Measurements from ENCODE around the gene GPX4.
A peak's percentile ranks its signal among the peaks of the same experiment; 100 is the strongest.

Gene GPX4, protein sequence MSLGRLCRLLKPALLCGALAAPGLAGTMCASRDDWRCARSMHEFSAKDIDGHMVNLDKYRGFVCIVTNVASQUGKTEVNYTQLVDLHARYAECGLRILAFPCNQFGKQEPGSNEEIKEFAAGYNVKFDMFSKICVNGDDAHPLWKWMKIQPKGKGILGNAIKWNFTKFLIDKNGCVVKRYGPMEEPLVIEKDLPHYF

DNA sequence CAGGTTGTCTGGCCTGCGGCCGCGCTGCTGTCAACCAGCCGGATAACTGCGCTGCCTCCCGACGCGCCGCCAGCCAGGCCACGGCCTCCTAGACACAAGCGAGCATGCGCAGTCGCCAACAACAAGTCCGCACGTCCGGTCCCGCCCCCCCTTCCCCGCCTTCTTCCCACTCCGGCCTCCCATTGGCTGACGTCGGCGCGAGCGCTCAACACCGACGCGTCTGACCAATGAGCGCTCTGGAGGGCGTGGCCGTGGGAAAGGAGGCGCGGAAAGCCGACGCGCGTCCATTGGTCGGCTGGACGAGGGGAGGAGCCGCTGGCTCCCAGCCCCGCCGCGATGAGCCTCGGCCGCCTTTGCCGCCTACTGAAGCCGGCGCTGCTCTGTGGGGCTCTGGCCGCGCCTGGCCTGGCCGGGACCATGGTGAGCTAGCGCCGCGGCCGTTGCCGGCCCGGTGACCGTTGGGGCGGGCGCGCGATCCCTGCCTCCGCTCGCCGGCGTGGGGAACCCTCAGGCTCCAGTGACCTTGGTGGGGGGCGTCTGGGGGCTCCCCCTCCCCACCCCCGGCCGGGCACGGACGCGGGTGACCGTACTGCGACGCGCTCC lies at the start of gene GPX4:
Gene GPX4, plus strand, starts transcription at position 287 of the 603 bp plus-strand sequence. Its CDS starts 50 bp downstream, at position 337.
- DNase-seq: peak; percentile 99
- CTCF ChIA-PET: no interaction called here
- Mint-ChIP-seq H3K4me3 (peak within 1 kb of the TSS; percentile 73), H3K36me3 (peaks cover 10% of the 10 kb centered on the region), H3K27ac (peak within 1 kb of the TSS; percentile 95), H3K4me1 (peaks cover 62% of the 10 kb centered on the region), H3K27me3 (no peaks in the 10 kb centered on the region), H3K9me3 (peaks cover 8% of the 10 kb centered on the region)

DNA sequence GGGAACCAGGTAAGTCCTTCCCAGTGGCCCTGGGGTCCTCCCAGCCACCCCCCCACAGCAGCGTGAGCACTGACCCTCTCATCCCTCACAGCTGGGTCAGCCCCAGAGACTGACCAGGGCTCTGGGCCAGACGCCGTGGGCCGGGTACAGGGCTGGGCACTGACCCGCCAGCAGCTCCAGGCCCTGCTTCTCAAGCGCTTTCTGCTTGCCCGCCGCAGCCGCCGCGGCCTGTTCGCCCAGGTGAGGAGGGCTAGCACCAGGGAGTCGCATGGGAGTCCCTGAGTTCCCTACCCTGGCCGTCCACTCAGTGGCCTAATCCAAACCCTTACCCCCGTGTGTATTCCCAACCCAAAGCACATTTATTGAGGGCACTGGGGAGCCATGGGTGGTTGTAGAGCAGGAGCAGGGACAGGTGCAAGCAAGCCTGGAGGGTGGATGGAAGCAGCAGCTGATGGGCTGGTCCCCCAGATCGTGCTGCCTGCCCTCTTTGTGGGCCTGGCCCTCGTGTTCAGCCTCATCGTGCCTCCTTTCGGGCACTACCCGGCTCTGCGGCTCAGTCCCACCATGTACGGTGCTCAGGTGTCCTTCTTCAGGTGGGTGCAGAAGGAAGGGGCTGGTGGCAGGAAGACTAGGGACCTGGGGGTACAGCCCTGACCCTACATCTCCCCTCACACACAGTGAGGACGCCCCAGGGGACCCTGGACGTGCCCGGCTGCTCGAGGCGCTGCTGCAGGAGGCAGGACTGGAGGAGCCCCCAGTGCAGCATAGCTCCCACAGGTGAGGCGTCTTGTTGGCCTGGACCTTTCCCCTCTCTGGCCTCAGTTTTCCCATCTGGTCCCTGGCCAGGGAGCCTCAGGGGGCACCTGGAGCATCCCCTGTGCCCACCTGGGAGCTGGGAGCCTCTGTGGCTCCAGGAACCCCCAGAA lies 49.4 kb upstream of the GPX4 start:
- DNase-seq: no peak
- CTCF ChIA-PET: interaction anchor here (1.4 kb wide), 1 partner anchor 140 kb away, joined by 3 read pairs; no protein-coding TSS in a partner anchor
- Mint-ChIP-seq H3K4me1 (peaks cover 36% of the 10 kb centered on the region), H3K9me3 (peaks cover 3% of the 10 kb centered on the region), H3K27me3 (no peaks in the 10 kb centered on the region), H3K4me3 (no peak overlapping the region), H3K36me3 (peaks cover 33% of the 10 kb centered on the region), H3K27ac (no peak overlapping the region)

DNA sequence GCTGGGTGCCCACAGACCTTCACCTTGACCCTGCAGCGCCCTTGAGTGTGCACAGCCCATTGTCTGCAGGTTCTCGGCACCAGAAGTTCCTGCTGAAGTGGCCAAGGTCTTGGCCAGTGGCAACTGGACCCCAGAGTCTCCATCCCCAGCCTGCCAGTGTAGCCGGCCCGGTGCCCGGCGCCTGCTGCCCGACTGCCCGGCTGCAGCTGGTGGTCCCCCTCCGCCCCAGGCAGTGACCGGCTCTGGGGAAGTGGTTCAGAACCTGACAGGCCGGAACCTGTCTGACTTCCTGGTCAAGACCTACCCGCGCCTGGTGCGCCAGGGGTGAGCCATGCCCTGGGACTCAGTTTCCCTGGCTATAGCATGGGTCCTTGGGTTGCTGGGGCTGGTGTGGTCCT lies 48.8 kb upstream of the GPX4 start:
- peaks cover 3% of the 10 kb centered on the region for H3K9me3 Mint-ChIP-seq
- no peak overlapping the region for H3K4me3 Mint-ChIP-seq
- H3K36me3 Mint-ChIP-seq: peaks cover 33% of the 10 kb centered on the region
- peaks cover 36% of the 10 kb centered on the region for H3K4me1 Mint-ChIP-seq
- H3K27ac Mint-ChIP-seq: no peak overlapping the region
- CTCF ChIA-PET: no interaction called here
- DNase-seq: no peak
- H3K27me3 Mint-ChIP-seq: no peaks in the 10 kb centered on the region

DNA sequence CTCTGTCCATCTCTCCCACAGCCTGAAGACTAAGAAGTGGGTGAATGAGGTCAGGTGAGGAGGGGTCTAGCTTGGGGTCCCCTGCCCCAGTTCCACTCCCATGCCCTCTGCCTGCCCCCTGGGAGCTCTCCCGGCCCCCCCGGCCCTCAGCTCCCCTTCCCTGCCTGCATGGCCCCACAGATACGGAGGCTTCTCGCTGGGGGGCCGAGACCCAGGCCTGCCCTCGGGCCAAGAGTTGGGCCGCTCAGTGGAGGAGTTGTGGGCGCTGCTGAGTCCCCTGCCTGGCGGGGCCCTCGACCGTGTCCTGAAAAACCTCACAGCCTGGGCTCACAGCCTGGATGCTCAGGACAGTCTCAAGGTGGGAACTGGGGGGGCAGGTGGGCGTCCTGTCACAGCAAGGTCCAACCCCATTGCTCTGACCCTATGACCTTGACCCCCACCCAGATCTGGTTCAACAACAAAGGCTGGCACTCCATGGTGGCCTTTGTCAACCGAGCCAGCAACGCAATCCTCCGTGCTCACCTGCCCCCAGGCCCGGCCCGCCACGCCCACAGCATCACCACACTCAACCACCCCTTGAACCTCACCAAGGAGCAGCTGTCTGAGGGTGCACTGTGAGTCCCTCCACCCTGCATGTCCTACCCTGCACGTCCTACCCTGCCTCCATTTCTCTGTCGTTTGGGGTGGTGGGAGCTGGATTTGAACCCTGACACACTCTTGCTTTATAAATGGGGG lies 47.7 kb upstream of the GPX4 start:
- Mint-ChIP-seq H3K4me1 (peaks cover 36% of the 10 kb centered on the region), H3K9me3 (peaks cover 3% of the 10 kb centered on the region), H3K27me3 (no peaks in the 10 kb centered on the region), H3K4me3 (no peak overlapping the region), H3K36me3 (peaks cover 33% of the 10 kb centered on the region), H3K27ac (no peak overlapping the region)
- DNase-seq: no peak
- CTCF ChIA-PET: interaction anchor here (1.6 kb wide), 1 partner anchor 9 kb away, joined by 4 read pairs; no protein-coding TSS in a partner anchor

DNA sequence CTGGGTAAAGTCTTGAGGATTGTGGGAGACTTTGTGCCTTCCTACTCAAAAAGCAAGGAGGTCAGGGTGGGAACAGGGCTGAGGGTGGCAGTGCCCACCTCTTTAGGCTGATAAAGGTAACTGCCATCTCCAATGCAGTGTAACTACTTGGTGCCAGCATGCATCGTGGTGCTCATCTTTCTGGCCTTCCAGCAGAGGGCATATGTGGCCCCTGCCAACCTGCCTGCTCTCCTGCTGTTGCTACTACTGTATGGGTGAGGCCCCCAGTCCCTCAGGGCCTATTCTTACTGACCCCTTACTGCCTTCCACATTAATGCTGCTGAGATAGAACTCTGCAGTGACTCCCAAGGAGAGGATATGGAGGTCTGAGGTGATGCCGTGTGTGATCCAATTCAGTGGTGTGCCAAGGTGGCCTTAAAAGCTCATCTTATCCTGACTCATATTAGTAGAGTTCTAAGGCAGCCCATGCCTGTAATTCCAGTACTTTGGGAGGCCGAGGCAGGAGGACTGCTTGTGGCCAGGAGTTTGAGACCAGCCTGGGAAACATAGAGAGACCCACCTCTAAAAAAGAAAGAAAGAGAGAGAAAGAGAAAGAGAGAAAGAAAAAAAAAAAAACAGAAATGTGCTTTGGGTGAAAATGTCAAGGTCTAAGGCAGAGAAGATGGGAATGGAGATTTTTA lies 46.5 kb upstream of the GPX4 start:
- Mint-ChIP-seq H3K36me3 (peaks cover 30% of the 10 kb centered on the region), H3K9me3 (peaks cover 3% of the 10 kb centered on the region), H3K27ac (peak overlapping the region; percentile 80), H3K27me3 (no peaks in the 10 kb centered on the region), H3K4me1 (peaks cover 31% of the 10 kb centered on the region), H3K4me3 (no peak overlapping the region)
- CTCF ChIA-PET: interaction anchor here (0.7 to 1.6 kb wide), 4 partner anchors 8 to 20 kb away, joined by 3 to 4 read pairs (median 3); no protein-coding TSS in a partner anchor
- peak; percentile 61 for DNase-seq

DNA sequence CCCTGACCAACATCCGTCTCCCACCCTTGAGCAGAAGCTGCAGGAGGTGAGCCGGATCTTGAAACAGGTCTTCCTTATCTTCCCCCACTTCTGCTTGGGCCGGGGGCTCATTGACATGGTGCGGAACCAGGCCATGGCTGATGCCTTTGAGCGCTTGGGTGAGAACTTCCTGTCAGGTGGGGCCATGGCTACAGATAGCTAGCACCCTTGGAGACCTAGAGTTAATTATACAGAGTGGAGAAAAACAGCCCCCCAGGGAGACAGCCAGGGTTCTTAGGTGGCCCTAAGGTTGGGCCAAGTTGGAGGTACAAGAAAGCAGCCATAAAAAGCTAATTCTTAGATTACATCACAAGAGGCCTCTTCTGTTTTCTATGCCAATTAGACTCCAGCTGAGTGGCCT lies 45.7 kb upstream of the GPX4 start:
- DNase-seq: peak; percentile 46
- Mint-ChIP-seq H3K4me1 (peaks cover 28% of the 10 kb centered on the region), H3K36me3 (peaks cover 31% of the 10 kb centered on the region), H3K27me3 (no peaks in the 10 kb centered on the region), H3K9me3 (peaks cover 4% of the 10 kb centered on the region), H3K4me3 (no peak overlapping the region), H3K27ac (peak overlapping the region; percentile 80)
- CTCF ChIA-PET: interaction anchor here (0.9 to 1.3 kb wide), 3 partner anchors 18 to 29 kb away, joined by 3 read pairs; no protein-coding TSS in a partner anchor

DNA sequence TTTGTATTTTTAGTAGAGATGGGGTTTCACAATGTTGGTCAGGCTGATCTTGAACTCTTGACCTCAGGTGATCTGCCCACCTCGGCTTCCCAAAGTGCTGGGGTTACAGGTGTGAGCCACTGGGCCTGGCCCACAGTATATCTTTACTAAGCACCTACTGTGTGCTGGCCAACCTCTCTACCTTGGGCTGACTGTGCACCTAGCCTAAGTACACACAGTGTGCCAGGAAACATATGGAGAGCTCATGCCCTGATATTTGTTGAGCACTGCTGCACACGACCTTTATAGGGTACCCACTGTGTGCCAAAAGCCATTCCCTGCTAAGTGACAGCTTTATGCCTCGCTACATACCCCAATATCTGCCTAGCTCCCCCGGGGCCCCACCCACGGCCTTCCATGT lies 43.1 kb upstream of the GPX4 start:
- Mint-ChIP-seq H3K27me3 (no peaks in the 10 kb centered on the region), H3K36me3 (peaks cover 28% of the 10 kb centered on the region), H3K4me3 (no peak overlapping the region), H3K27ac (no peak overlapping the region), H3K9me3 (peaks cover 7% of the 10 kb centered on the region), H3K4me1 (peaks cover 51% of the 10 kb centered on the region)
- CTCF ChIA-PET: interaction anchor here (0.7 to 1.0 kb wide), 2 partner anchors 11 to 14 kb away, joined by 3 read pairs; no protein-coding TSS in a partner anchor
- DNase-seq: no peak

DNA sequence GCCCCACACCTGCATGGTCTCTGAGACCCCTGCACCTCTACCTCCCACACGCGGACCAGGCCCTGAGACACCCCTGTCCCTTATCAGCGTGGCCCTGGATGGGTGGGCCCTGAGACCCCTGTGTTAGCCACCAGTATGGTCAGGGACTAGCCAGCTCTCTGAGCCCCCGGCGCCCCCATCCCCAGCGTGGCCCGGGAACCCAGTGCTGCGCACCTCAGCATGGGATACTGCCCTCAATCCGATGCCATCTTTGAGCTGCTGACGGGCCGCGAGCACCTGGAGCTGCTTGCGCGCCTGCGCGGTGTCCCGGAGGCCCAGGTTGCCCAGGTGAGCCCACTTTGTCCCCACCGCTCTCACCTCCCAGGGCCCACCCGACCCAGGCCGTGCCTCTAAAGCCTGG lies 41.8 kb upstream of the GPX4 start:
- H3K27ac Mint-ChIP-seq: no peak overlapping the region
- peaks cover 19% of the 10 kb centered on the region for H3K36me3 Mint-ChIP-seq
- H3K9me3 Mint-ChIP-seq: peaks cover 7% of the 10 kb centered on the region
- no peak for DNase-seq
- H3K4me1 Mint-ChIP-seq: peaks cover 52% of the 10 kb centered on the region
- H3K4me3 Mint-ChIP-seq: no peak overlapping the region
- CTCF ChIA-PET: no interaction called here
- no peaks in the 10 kb centered on the region for H3K27me3 Mint-ChIP-seq

DNA sequence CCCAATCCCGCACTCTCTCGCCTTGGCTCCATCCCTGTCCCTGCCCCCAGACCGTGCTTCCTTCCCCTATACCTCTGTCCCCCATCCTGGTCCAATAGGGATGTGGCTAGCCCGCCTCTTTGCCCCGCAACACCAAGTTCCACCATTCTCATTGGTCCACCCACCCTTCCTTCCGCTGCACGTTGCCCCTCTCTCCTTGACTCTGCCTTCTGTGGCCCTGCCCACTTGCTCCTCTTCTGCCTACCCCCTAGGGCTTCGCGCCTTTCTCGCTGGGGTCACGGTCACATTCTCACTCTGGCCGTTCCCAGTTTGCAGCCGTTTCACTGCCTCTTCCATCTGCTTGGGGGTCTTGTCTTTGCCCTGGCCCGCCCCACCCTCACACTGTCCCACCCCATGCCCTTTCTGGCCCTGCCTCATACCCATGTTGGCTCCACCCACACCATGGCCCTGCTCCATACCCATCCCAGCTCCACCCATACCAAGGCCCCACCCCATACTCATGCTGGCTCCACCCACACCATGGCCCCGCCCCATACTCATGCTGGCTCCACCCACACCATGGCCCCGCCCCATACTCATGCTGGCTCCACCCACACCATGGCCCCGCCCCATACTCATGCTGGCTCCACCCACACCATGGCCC lies 41.3 kb upstream of the GPX4 start:
- no peak overlapping the region for H3K27ac Mint-ChIP-seq
- no peaks in the 10 kb centered on the region for H3K27me3 Mint-ChIP-seq
- no peak overlapping the region for H3K4me3 Mint-ChIP-seq
- CTCF ChIA-PET: no interaction called here
- DNase-seq: peak; percentile 65
- H3K4me1 Mint-ChIP-seq: peaks cover 46% of the 10 kb centered on the region
- H3K36me3 Mint-ChIP-seq: peaks cover 14% of the 10 kb centered on the region
- H3K9me3 Mint-ChIP-seq: peaks cover 4% of the 10 kb centered on the region

DNA sequence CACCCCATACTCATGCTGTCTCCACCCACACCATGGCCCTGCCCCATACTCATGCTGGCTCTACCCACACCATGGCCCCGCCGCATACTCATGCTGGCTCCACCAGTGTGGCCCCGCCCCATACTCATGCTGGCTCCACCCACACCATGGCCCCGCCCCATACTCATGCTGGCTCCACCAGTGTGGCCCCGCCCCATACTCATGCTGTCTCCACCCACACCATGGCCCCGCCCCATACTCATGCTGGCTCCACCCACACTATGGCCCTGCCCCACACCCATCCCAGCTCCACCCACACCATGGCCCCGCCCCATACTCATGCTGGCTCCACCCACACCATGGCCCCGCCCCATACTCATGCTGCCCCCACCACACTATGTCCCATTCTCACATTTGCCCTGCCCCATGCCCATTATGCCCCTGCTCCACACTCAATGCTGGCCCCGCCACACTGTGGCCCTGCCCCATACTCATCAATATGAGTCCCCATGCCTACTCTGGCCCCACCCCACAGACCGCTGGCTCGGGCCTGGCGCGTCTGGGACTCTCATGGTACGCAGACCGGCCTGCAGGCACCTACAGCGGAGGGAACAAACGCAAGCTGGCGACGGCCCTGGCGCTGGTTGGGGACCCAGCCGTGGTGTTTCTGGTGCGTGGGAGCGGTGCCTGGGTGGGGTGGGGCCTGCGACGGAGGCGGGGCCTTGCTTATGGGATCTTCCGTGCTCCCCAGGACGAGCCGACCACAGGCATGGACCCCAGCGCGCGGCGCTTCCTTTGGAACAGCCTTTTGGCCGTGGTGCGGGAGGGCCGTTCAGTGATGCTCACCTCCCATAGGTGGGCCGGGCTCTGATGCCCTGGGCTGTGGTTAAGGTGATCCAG lies 40.5 kb upstream of the GPX4 start:
- H3K27me3 Mint-ChIP-seq: no peaks in the 10 kb centered on the region
- peaks cover 14% of the 10 kb centered on the region for H3K36me3 Mint-ChIP-seq
- DNase-seq: peak; percentile 79
- H3K4me1 Mint-ChIP-seq: peaks cover 39% of the 10 kb centered on the region
- peak overlapping the region; percentile 60 for H3K27ac Mint-ChIP-seq
- no peak overlapping the region for H3K4me3 Mint-ChIP-seq
- H3K9me3 Mint-ChIP-seq: peaks cover 3% of the 10 kb centered on the region
- CTCF ChIA-PET: no interaction called here

DNA sequence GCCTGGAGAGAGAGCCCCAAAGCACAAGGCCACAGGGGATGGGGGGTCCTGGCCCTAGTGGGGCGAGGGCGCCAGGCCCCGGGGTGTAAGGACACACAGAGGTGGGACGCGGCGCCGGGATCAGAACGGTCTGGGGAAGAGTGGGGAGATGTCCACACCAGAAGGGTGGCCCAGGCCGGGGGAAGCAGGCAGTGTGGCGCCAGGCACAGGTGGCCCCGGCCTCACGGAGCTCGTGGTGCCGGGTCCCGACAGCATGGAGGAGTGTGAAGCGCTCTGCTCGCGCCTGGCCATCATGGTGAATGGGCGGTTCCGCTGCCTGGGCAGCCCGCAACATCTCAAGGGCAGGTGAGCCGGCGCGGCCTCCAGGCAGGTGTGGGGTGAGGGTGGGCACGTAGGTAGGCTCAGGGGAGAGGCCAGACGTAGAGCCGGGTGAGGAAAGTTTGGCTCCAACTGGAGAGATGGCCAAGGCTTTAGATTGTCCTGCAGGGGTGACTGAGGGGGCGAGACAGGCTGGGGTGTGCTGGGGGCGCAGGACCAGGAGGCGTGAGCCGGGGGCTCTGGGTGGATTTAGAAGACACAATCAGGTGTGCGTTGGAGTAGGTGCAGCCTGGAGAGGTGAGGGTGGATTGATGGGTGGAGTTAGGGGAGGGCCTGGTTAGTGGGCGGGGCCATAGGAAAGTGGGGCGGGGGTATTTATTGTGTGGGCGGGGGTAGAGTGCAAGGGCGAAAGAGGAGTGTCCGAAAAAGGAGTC lies 39.7 kb upstream of the GPX4 start:
- CTCF ChIA-PET: interaction anchor here (0.7 to 1.6 kb wide), 8 partner anchors 12 to 38 kb away, joined by 3 to 10 read pairs (median 4); partner anchors contain the start of gene CNN2
- Mint-ChIP-seq H3K27me3 (no peaks in the 10 kb centered on the region), H3K27ac (no peak overlapping the region), H3K4me1 (peaks cover 41% of the 10 kb centered on the region), H3K9me3 (peaks cover 3% of the 10 kb centered on the region), H3K36me3 (peaks cover 19% of the 10 kb centered on the region), H3K4me3 (no peak overlapping the region)
- DNase-seq: peak; percentile 22
